MM.1S (cell line): ENCODE data around the gene TOGARAM2.

Experiments
- DNase-seq: peaks from one replicate; pipeline ENCODE4 v3.0.0-alpha.2; 2015
- H2AFZ ChIP-seq: fragments of 300-600 bp; sonication (generic); 2 replicates; pipeline ENCODE4 v1.6.0; 2016; ENCODE audit warnings: antibody characterized with exemption, low read length
- H3F3A ChIP-seq: fragments of 300-600 bp; sonication (generic); 2 replicates; pipeline ENCODE4 v1.6.1; 2016; ENCODE audit warnings: mild to moderate bottlenecking, antibody characterized with exemption, low read length, moderate library complexity, mixed read lengths; ENCODE audit not compliant: insufficient read depth
- H3K27ac ChIP-seq: fragments of 300-600 bp; sonication (generic); 2 replicates; pipeline ENCODE4 v1.5.1; 2016; ENCODE audit warnings: mild to moderate bottlenecking, low read length
- H3K27me3 ChIP-seq: fragments of 300-600 bp; sonication (generic); replicated peaks from 2 replicates; pipeline ENCODE4 v1.6.0; 2016; ENCODE audit warnings: low read length; ENCODE audit not compliant: insufficient read depth
- H3K36me3 ChIP-seq: fragments of 300-600 bp; sonication (generic); replicated peaks from 2 replicates; pipeline ENCODE4 v1.6.1; 2016; ENCODE audit warnings: mild to moderate bottlenecking, low read length, mixed read lengths; ENCODE audit not compliant: insufficient read depth
- H3K4me1 ChIP-seq: fragments of 300-600 bp; sonication (generic); 2 replicates; pipeline ENCODE4 v1.6.1; 2016; ENCODE audit warnings: low read length, mixed read lengths
- H3K4me2 ChIP-seq: fragments of 300-600 bp; sonication (generic); 2 replicates; pipeline ENCODE4 v1.6.0; 2016; ENCODE audit warnings: low read depth, low read length
- H3K4me3 ChIP-seq: fragments of 300-600 bp; sonication (generic); 2 replicates; pipeline ENCODE4 v1.5.1; 2016; ENCODE audit warnings: low read length, mixed read lengths
- H3K79me2 ChIP-seq: fragments of 300-600 bp; sonication (generic); 2 replicates; pipeline ENCODE4 v1.6.1; 2016; ENCODE audit warnings: mixed run types, low read length, mixed read lengths
- H3K9ac ChIP-seq: fragments of 300-600 bp; sonication (generic); 2 replicates; pipeline ENCODE4 v1.6.1; 2016; ENCODE audit warnings: low read length, mixed read lengths
- H3K9me2 ChIP-seq: fragments of 300-600 bp; sonication (generic); replicated peaks from 2 replicates; pipeline ENCODE4 v1.6.1; 2016; ENCODE audit warnings: mild to moderate bottlenecking, low read length, mixed read lengths; ENCODE audit not compliant: insufficient read depth
- H3K9me3 ChIP-seq: fragments of 300-600 bp; sonication (generic); replicated peaks from 2 replicates; pipeline ENCODE4 v1.6.1; 2016; ENCODE audit warnings: mild to moderate bottlenecking, low read length, mixed read lengths; ENCODE audit not compliant: insufficient read depth
- H4K20me1 ChIP-seq: fragments of 300-600 bp; sonication (generic); 2 replicates; pipeline ENCODE4 v1.6.1; 2016; ENCODE audit warnings: mild to moderate bottlenecking, low read length, moderate library complexity, mixed read lengths; ENCODE audit not compliant: insufficient read depth
- CTCF ChIP-seq: fragments of 300-600 bp; sonication (generic); IDR thresholded peaks from 2 replicates; pipeline ENCODE4 v1.5.1; 2016; ENCODE audit warnings: antibody characterized with exemption, low read length, mixed read lengths
- EZH2 ChIP-seq: fragments of 300-600 bp; sonication (generic); optimal IDR thresholded peaks from 2 replicates; pipeline ENCODE3; 2017; ENCODE audit warnings: low read depth, mild to moderate bottlenecking, antibody characterized with exemption, low read length, mixed read lengths
- EZH2phosphoT487 ChIP-seq: fragments of 300-600 bp; sonication (generic); IDR thresholded peaks from 2 replicates; pipeline ENCODE4 v1.6.1; 2018; ENCODE audit warnings: antibody characterized with exemption, low read length

The TOGARAM2 gene

GRCh38 chr2:29006980-29007301, 25.8 kb downstream of the TOGARAM2 start:
- TF ChIP-seq EZH2phosphoT487 (no peak), EZH2 (no peak), CTCF (no peak)
- no peaks in the 10 kb centered on the region for H3K36me3 ChIP-seq
- H3K4me3 ChIP-seq: no peak overlapping the region
- no peaks in the 10 kb centered on the region for H3K9me3 ChIP-seq
- no peak overlapping the region for H3K9ac ChIP-seq
- no peaks in the 10 kb centered on the region for H3K4me1 ChIP-seq
- no peaks in the 10 kb centered on the region for H3F3A ChIP-seq
- no peak overlapping the region for H3K27ac ChIP-seq
- H3K9me2 ChIP-seq: no peaks in the 10 kb centered on the region
- H3K79me2 ChIP-seq: no peaks in the 10 kb centered on the region
- no peaks in the 10 kb centered on the region for H3K27me3 ChIP-seq
- H3K4me2 ChIP-seq: no peak overlapping the region
- DNase-seq: no peak
- no peaks in the 10 kb centered on the region for H4K20me1 ChIP-seq
- H2AFZ ChIP-seq: no peak overlapping the region

GRCh38 chr2:29009270-29009669, 28.2 kb downstream of the TOGARAM2 start:
- TF ChIP-seq EZH2phosphoT487: no peak
- TF ChIP-seq CTCF: no peak
- no peak for TF ChIP-seq EZH2
- H3K9me3 ChIP-seq: no peaks in the 10 kb centered on the region
- no peak overlapping the region for H3K27ac ChIP-seq
- no peaks in the 10 kb centered on the region for H3K4me1 ChIP-seq
- H3K4me3 ChIP-seq: no peak overlapping the region
- no peaks in the 10 kb centered on the region for H3F3A ChIP-seq
- no peaks in the 10 kb centered on the region for H4K20me1 ChIP-seq
- no peak overlapping the region for H3K4me2 ChIP-seq
- no peaks in the 10 kb centered on the region for H3K9me2 ChIP-seq
- no peak for DNase-seq
- H3K36me3 ChIP-seq: no peaks in the 10 kb centered on the region
- no peaks in the 10 kb centered on the region for H3K79me2 ChIP-seq
- no peaks in the 10 kb centered on the region for H3K27me3 ChIP-seq
- H3K9ac ChIP-seq: no peak overlapping the region
- H2AFZ ChIP-seq: no peak overlapping the region

GRCh38 chr2:29009711-29010677, 28.9 kb downstream of the TOGARAM2 start:
- no peak for DNase-seq
- no peaks in the 10 kb centered on the region for H4K20me1 ChIP-seq
- H3K79me2 ChIP-seq: no peaks in the 10 kb centered on the region
- no peak overlapping the region for H3K27ac ChIP-seq
- no peaks in the 10 kb centered on the region for H3F3A ChIP-seq
- no peaks in the 10 kb centered on the region for H3K36me3 ChIP-seq
- no peak overlapping the region for H3K9ac ChIP-seq
- no peaks in the 10 kb centered on the region for H3K27me3 ChIP-seq
- no peaks in the 10 kb centered on the region for H3K9me2 ChIP-seq
- H2AFZ ChIP-seq: no peak overlapping the region
- no peaks in the 10 kb centered on the region for H3K9me3 ChIP-seq
- no peaks in the 10 kb centered on the region for H3K4me1 ChIP-seq
- TF ChIP-seq EZH2 (no peak), EZH2phosphoT487 (no peak), CTCF (no peak)
- no peak overlapping the region for H3K4me3 ChIP-seq
- H3K4me2 ChIP-seq: no peak overlapping the region
